Gastrocnemius medialis (tissue), 4 donors: ENCODE data around the gene SUN1. TPM values are rescaled to one million over a fixed set of nuclear protein-coding genes. Genes with fewer than 3 reads are reported as not detected.
"Not testable (repeated sequence)": the region's sequence is repeated elsewhere in the genome, so short reads cannot be mapped to it uniquely, and the experiment has no call there.

Source experiments
- ATAC-seq, 2 donors: fragments of 150-250 bp; one replicate each; pipeline ENCODE4 v1.9.1; 2016
- DNase-seq, 2 donors: peaks; one replicate each; pipeline ENCODE4 v3.0.0-alpha.2; 2019
- H3K27ac ChIP-seq, 4 donors: fragments of 200-600 bp; sonication (generic); 1 replicate in 1 of 4; 2 replicates in 3 of 4; pipeline ENCODE4 v1.5.1; 2016 to 2018; ENCODE audit warnings: mild to moderate bottlenecking in 2 of 4, moderate library complexity in 1 of 4
- H3K27me3 ChIP-seq, 3 donors: fragments of 200-600 bp; sonication (generic) in 2 of 3; 1 replicate in 1 of 3; 2 replicates in 2 of 3; pipeline versions ENCODE4 v1.5.1 to v1.6.0; 2016 to 2019; ENCODE audit warnings: mild to moderate bottlenecking in 1 of 3, moderate library complexity in 1 of 3
- H3K36me3 ChIP-seq, 2 donors: fragments of 200-600 bp; sonication (generic) in 1 of 2; one replicate each; pipeline ENCODE4 v1.5.1; 2017 to 2018
- H3K4me1 ChIP-seq, 2 donors: fragments of 200-600 bp; sonication (generic) in 1 of 2; one replicate each; pipeline ENCODE4 v1.5.1; 2016 to 2017; ENCODE audit warnings: mild to moderate bottlenecking in 2 of 2
- H3K4me3 ChIP-seq, 4 donors: fragments of 200-600 bp; sonication (generic) in 3 of 4; 1 replicate in 1 of 4; 2 replicates in 3 of 4; pipeline ENCODE4 v1.5.1; 2016 to 2019; ENCODE audit warnings: mild to moderate bottlenecking in 2 of 4
- H3K9me3 ChIP-seq, 3 donors: fragments of 200-600 bp; sonication (generic) in 2 of 3; 1 replicate in 1 of 3; 2 replicates in 2 of 3; pipeline ENCODE4 v1.5.1; 2016 to 2019
- CTCF ChIP-seq, 5 experiments: fragments of 450-650 bp in 3 of 5; fragments of 200-600 bp in 2 of 5; sonication (generic) in 2 of 5; IDR thresholded peaks in 4 of 5; conservative IDR thresholded peaks in 1 of 5; 1 replicate in 4 of 5; 2 replicates in 1 of 5; pipeline ENCODE4 v1.5.1; 2016 to 2019; ENCODE audit warnings: antibody characterized with exemption in 5 of 5, mild to moderate bottlenecking in 3 of 5, moderate library complexity in 3 of 5
- POLR2A ChIP-seq, 2 donors: fragments of 450-650 bp; IDR thresholded peaks; one replicate each; pipeline ENCODE4 v1.6.1; 2017; ENCODE audit warnings: antibody characterized with exemption in 2 of 2, mild to moderate bottlenecking in 2 of 2, moderate library complexity in 2 of 2
- in situ Hi-C, 4 donors: fragments of 200-750 bp; cut with MboI; loops; one replicate each; pipeline versions ENCODE4 v1.15.0 to v1.8.0; 2017; ENCODE audit warnings: low sequenced_read_pairs in 4 of 4
- intact Hi-C: fragments of 100-400 bp; cut with DNase I; formaldehyde crosslinking; loops from one replicate; pipeline ENCODE4 v1.15.1; 2023; ENCODE audit warnings: low total_unique reads
- total RNA-seq, 4 donors: library from RNA; depleted of rRNA; stranded (reverse); fragments of >200 nt; gene quantifications; one replicate each; pipeline versions ENCODE4 v1.1.0 to v1.2.3, GENCODE V29; 2016

The SUN1 gene
- total RNA-seq, 4 donors from 2014 or later: 112 to 154 (median 132) TPM

DNA sequence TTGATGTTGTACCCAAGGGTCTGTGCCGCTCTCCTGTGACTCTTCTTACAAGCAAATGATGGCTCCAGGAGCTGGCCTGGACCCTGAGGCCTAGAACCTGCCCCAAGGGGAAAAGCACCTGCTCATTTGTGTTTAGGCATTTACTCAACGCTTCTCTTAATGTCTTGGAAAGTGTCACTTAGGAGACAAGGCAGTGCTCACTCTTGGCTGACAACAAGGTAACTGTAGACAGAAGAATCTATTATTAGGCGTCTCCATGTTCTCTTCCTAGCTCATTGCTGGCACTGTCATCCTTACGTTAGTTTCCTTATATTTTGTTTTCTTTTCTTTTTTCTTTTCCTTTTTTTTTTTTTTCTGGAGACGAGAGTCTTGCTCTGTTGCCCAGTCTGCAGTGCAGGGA lies 38.1 kb upstream of the SUN1 start:
- ATAC-seq (peak; percentile 88 to 92), DNase-seq (peak in 1 of 2 donors; percentile 53)
- no peak overlapping the region for H3K4me3 ChIP-seq
- H3K9me3 ChIP-seq: no peaks in the 10 kb centered on the region
- no peak for TF ChIP-seq POLR2A (IDR thresholded peaks at IDR 0.05)
- no peak for TF ChIP-seq CTCF (IDR thresholded peaks at IDR 0.05 in 4 of 5, conservative IDR thresholded peaks at IDR 0.05 in 1 of 5)
- no peaks in the 10 kb centered on the region for H3K36me3 ChIP-seq
- peaks cover 18 to 26% of the 10 kb centered on the region in 2 donors for H3K4me1 ChIP-seq
- intact Hi-C loops: loop anchor here (2.0 kb wide), 1 partner anchor 35 kb away; no protein-coding TSS in a partner anchor
- H3K27ac ChIP-seq: peak overlapping the region; percentile 81 to 90 (median 88)
- in situ Hi-C loops: no loop called here
- no peaks in the 10 kb centered on the region for H3K27me3 ChIP-seq

DNA sequence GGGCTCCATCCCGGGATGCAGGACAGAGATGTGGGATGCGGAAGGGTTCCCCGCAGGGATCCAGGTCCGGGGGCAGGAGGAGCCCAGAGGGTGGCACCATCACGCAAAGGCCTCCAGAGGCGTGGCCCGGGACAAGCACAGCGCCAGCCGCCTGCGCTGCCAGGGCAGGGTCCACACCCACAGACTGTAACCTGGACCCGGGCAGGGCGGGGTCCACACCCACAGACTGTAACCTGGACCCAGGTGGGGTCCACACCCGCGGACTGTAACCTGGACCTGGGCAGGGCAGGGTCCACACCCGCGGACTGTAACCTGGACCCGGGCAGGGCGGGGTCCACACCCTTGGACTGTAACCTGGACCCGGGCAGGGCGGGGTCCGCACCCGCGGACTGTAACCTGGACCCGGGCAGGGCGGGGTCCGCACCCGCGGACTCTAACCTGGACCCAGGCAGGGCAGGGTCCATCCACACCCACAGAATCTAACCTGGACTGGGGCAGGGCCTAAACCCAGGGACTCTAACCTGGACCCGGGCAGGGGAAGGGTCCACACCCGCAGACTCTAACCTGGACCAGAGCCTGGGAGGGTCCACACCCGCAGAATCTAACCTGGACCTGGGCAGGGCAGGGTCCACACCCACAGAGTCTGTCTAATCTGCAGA lies 37.5 kb upstream of the SUN1 start:
- no peaks in the 10 kb centered on the region for H3K36me3 ChIP-seq
- no peaks in the 10 kb centered on the region for H3K27me3 ChIP-seq
- peak overlapping the region; percentile 81 to 90 (median 88) for H3K27ac ChIP-seq
- in situ Hi-C loops (no loop called here), intact Hi-C loops (loop anchor here (2.0 kb wide), 1 partner anchor 34 kb away; no protein-coding TSS in a partner anchor)
- H3K4me3 ChIP-seq: no peak overlapping the region
- DNase-seq (no peak), ATAC-seq (no peak)
- TF ChIP-seq CTCF (IDR thresholded peaks at IDR 0.05 in 4 of 5, conservative IDR thresholded peaks at IDR 0.05 in 1 of 5) (no peak), POLR2A (IDR thresholded peaks at IDR 0.05) (no peak)
- peaks cover 18 to 26% of the 10 kb centered on the region in 2 donors for H3K4me1 ChIP-seq
- no peaks in the 10 kb centered on the region for H3K9me3 ChIP-seq

GRCh38 chr7:796434-797169 lies 35.7 kb upstream of the SUN1 start:
- not testable (repeated sequence) for ATAC-seq

DNA sequence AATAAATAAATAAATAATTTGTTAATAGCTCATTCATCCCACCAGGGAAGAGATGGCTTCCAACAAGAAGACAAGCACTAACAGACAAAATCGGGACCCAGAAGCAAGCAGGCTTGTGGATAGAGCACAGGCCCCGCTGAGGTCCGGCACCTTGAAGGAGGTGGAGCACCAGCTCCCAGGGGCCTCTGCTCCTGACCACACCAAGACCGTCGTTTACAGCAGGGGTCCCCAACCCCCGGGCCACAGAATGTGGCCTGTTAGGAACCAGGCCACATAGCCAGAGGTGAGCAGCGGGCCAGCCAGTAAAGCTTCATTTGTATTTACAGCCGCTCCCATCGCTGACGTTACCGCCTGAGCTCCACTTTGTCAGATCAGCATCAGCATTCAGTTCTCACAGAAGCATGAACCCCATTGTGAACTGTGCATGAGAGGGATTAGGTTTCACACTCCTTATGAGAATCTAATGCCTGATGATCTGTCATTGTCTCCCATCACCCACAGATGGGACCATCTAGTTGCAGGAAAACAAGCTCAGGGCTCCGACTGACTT lies 33.3 kb upstream of the SUN1 start:
- Histone ChIP-seq H3K4me1 (peaks cover 24 to 28% of the 10 kb centered on the region in 2 donors), H3K9me3 (no peaks in the 10 kb centered on the region), H3K36me3 (no peaks in the 10 kb centered on the region), H3K27me3 (no peaks in the 10 kb centered on the region), H3K4me3 (no peak overlapping the region), H3K27ac (peak overlapping the region; percentile 81 to 84 (median 82))
- TF ChIP-seq POLR2A (IDR thresholded peaks at IDR 0.05) (no peak), CTCF (IDR thresholded peaks at IDR 0.05 in 4 of 5, conservative IDR thresholded peaks at IDR 0.05 in 1 of 5) (no peak)
- in situ Hi-C loops (no loop called here), intact Hi-C loops (no loop called here)
- no peak for DNase-seq
- no peak for ATAC-seq

More at GRCh38 chr7:796434-797169, 35.7 kb upstream of the SUN1 start:
- in situ Hi-C loops, H3K36me3 ChIP-seq, H3K9me3 ChIP-seq, intact Hi-C loops, DNase-seq, H3K4me3 ChIP-seq, H3K27me3 ChIP-seq: not testable (repeated sequence)
- Histone ChIP-seq H3K27ac (peak overlapping the region; percentile 81 to 84 (median 82)), H3K4me1 (peaks cover 18 to 27% of the 10 kb centered on the region in 2 donors)

DNA sequence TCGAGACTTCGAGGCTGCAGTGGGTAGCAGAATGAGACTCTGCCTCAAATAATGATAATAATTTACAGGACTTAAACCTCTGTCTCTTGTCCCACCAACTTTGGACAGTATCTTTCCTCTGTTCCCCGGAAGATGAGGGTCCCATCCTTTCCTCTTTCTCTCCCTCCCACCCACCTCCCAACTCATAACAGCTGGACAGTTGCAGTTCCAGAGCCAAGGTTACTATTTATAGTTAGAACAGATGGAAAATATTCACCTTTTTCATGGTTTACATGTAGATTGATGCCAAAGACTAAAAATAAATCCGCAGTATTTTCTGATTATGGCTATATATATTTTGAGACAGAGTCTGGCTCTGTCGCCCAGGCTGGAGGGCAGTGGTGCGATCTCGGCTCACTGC lies 31.6 kb upstream of the SUN1 start:
- TF ChIP-seq CTCF (IDR thresholded peaks at IDR 0.05 in 4 of 5, conservative IDR thresholded peaks at IDR 0.05 in 1 of 5): no peak
- TF ChIP-seq POLR2A (IDR thresholded peaks at IDR 0.05): no peak
- in situ Hi-C loops (no loop called here), intact Hi-C loops (no loop called here)
- Histone ChIP-seq H3K4me1 (peaks cover 18 to 20% of the 10 kb centered on the region in 2 donors), H3K9me3 (no peaks in the 10 kb centered on the region), H3K27me3 (no peaks in the 10 kb centered on the region), H3K36me3 (no peaks in the 10 kb centered on the region), H3K4me3 (no peak overlapping the region), H3K27ac (peak overlapping the region in 2 of 4 donors; percentile 8 to 25)
- no peak for ATAC-seq
- DNase-seq: no peak

- H3K4me3 ChIP-seq, H3K9me3 ChIP-seq, in situ Hi-C loops, DNase-seq, ATAC-seq, H3K27me3 ChIP-seq, H3K36me3 ChIP-seq, intact Hi-C loops: not testable (repeated sequence)
- H3K27ac ChIP-seq: peak overlapping the region in 2 of 4 donors; percentile 65 to 73
- peaks cover 20% of the 10 kb centered on the region in 2 donors for H3K4me1 ChIP-seq
Observed at GRCh38 chr7:801351-801750, 30.9 kb upstream of the SUN1 start.
